HG03457 (cell line): ENCODE data around the gene RELN.
"Not testable (repeated sequence)": the region's sequence is repeated elsewhere in the genome, so short reads cannot be mapped to it uniquely, and the experiment has no call there.

Experiments used
- ATAC-seq: cut with Tn5 transposase; IDR thresholded peaks from one replicate; pipeline ENCODE4 v1.9.1; 2021; ENCODE audit warnings: moderate number of reproducible peaks; ENCODE audit not compliant: unreplicated experiment

Gene RELN

DNA sequence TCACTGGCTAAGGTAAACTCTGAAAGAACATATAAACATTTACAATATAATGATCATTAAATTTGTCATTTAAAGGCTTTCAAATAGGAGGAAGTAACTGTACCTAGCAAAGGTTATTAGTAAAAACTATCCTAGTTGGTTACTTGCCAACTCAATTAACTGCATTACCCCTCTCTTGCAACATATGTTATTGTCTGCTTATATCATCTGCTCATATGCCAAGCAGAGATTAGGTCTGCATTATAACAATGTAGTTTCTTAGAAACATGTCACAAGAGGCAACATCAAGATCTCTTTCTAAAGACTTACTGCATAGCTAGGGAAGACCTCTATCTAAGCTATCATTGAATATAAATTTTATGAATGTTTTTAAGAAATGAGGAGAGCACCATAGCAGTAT lies 132.5 kb downstream of the RELN start:
- no peak for ATAC-seq

GRCh38 chr7:103855671-103856070 lies 133.8 kb downstream of the RELN start:
- no peak for ATAC-seq

- no peak for ATAC-seq
These were observed 134.8 kb downstream of the RELN start for GRCh38 chr7:103854611-103855010.

DNA sequence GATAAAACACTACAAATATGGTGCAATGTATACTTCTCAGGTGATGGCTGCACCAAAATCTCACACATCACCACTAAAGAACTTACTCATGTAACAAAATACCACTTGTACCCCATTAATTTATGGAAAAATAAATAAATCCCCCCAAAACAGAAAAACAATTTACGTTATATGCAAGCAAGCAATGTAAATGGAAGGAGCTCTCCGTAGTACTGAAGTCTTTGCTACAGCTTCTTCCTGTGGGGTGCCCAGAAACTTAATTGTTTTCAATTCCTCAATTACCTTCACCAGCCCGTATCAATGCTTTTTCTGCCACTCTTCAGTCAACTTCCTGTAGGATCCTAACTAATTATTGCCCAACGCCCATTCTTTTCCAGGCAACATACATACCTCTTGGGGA lies 138.1 kb downstream of the RELN start:
- ATAC-seq = no peak

DNA sequence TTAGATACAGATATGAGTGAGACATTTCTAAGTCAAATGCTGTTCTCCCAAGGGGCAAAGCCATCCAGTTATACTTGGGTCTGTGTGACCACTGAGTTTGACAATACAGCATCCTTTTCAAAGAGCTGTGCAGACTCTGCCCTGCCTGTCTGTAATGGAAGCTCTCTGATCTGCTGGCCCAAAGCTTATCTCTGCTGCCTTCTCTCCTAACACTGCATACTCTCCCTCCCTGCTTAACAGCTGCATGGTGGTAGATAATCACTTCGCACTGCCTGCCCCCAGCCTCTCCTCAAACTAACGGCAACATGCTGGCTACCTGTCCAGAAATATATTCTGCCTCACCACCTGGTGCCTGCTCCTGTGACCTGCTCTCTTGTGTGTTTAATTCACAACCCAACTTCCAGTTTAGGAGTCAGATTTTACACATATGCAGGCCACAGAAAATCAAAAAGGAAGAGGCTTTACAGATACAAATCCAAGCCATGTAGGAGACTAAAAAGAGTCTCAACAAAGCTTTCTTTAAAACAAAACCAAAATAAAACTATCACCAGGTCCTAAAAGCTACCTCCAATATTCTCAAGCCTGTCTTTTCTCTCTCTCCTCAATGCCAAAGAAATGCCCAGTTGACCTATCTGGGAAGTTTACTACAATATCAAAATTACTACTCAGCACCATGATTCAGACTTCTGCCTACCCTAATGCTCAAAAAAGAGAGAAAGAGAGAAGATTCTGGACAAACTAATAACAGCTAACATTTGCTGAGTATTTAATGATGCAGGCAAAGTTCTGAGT lies 145.6 kb downstream of the RELN start:
- ATAC-seq = no peak

- no peak for ATAC-seq
These were observed 156.1 kb downstream of the RELN start for GRCh38 chr7:103833401-103833800.

DNA sequence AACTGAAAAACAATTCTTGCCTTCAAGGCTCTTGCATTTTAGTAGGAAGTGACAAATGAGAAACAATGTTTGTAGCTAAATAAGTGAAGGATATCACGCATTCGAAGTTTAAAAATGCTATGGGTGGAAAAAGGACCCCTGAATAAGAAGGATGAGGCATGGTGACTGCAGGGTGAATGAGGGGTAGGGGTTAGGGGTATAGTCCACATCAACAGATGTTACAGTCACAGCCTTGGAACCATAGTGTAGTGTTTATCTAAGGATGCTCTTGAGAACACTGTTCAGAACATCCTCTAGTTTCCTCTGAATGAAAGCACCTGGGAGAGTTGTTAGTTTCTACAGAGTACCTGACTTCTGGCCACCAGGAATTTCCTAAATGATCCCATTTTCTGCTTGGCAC lies 157.0 kb downstream of the RELN start:
- no peak for ATAC-seq

DNA sequence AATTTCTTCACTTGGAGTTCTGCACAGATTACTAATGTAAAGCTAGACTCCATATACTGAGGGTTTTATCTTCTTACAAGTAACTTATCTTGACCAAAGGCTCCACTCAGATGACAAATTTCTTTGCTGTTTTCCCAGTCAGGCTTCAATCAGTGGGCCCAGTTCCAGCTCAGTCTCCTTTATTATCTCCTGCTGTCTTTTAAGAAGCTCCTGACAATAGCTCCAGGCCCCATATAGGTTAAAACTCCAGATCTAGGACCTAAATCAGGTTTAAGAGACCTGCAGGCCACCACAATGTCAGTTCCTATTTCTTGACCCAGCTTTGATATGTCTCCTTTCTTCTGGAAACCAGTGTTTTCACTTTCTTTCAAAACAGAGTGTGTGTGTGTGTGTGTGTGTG lies 165.2 kb downstream of the RELN start:
- no peak for ATAC-seq

DNA sequence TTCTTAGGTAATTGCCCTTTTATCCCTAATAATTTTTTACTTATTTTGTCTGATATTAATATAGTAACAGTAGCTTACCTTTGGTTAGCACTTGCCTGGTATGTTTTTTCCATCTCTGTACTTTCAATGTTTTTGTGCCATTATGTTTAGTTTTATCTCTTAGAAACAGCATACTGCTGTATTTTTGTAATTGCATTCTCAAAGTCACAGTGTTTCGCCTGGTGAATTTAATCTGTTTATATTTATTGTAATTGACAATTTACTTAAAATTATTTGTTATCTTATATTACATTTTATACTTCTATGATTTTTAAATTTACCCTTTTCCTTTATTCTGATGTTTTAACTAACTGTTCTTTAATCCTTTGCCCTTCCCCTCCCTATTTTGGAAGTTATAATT lies 166.4 kb downstream of the RELN start:
- ATAC-seq = no peak

GRCh38 chr7:103821092-103821491 lies 168.4 kb downstream of the RELN start:
- no peak for ATAC-seq

GRCh38 chr7:103815972-103816371 lies 173.5 kb downstream of the RELN start:
- not testable (repeated sequence) for ATAC-seq

DNA sequence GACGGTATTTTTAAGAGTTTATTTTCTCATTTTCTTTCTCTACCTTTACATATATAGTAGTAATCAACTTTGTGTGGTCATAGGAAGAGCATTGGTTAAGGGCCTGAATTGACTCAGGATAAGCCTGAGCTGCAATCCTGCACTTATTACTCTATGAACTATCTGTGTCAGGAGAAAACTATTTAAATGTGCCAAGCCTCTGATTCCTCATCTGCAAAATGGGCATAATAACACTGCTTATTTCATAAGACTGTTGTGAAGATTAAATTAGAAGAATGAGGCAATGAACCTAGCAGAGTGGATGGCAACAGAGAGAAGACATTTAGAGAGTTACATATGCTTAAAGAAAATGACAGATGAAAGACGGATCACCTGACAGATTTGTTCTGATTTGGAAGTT lies 175.5 kb downstream of the RELN start:
- no peak for ATAC-seq

DNA sequence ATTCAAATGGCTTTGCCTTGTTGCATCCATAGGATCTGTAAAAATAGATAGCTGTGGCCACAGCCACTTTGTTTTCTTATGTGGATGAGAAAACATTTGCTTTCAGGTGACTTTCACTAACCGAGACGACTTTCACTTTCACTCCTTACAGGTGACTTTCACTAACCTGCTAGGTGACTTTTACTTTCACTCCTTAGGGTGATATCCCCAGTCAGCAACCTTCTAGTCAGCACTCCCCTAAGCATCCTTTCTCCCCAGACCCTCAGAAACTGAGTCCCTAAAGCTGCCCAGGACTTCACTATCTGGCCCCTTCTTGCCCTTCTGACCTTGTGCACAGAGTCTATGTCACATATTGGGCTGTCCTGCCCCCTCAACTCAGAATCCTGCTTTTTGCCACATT lies 177.5 kb downstream of the RELN start:
- no peak for ATAC-seq

DNA sequence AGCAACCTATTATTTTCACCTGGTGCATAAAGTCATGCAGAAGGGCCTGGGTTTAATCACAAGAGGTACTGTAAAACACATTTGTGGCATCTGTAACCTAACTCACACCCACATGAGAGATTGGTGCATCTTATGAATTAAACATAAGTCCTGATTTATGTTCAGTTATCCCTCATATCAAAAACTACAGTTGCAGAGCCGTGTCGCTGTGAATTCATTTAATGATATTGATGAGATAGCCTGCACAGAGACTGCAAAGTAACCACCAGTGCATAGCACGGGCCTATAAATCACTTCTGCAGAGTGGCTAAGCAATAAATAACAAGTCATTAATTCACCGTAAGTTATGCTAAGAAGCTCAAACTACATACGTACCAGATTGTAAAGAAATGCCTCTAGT lies 178.2 kb downstream of the RELN start:
- no peak for ATAC-seq

GRCh38 chr7:103810112-103810744 lies 179.2 kb downstream of the RELN start:
- ATAC-seq = no peak

DNA sequence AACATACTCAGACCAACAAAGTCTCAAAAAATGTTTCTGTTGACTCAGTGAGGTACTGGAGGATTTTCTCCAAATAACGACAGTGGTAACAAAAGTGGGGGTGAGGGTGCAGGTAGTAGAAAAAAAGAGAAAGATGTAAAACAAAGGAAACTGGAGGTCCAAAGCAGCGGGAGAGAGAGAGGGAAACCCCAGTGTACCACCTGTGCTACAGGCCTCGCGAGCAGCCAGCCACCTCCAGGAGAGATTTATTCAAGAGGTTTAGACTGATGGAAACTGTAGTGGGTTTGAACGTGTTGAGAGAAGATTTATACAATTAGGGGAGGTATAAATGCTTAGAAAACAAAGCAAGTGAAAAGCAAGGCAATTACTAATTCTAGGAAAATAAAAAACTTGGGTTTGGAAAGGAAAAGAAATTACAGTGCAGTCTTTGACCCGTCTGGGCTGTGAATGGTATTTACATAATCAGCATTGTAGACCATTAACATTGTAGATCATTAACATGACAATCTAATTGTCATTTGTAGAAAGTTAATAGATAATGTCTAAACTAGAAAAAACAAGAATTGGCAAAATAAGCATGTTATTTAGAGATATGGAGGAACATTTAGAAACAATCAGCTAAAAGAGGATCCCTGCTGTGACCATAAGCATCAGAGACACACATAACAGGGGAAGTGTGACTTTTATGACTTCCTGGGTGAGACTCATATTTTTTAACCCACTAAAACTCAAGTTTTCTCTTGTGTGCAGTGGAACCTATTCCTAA lies 180.0 kb downstream of the RELN start:
- no peak for ATAC-seq

- ATAC-seq = no peak
These were observed 184.1 kb downstream of the RELN start for GRCh38 chr7:103805346-103805745.

GRCh38 chr7:103803631-103804030 lies 185.8 kb downstream of the RELN start:
- no peak for ATAC-seq

DNA sequence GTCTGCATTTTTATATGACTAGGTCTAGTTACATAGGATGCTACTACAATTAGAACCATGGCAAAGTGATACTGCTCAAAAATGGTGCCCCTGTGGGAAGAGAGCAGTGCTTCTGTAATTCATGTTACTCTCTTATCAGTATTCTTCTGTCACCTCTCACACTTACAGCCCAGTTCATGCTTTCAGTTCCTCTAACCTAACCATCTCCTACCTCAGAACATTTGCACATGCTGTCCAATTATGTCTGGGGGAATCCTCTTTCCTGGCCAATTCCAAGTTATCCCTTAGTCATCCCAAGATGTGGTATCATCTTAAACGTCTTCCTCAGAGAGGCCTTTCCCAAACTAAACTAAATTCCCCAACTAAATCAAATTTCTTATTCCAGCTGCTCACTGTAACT lies 190.2 kb downstream of the RELN start:
- ATAC-seq = no peak

- ATAC-seq = no peak
These were observed 191.7 kb downstream of the RELN start for GRCh38 chr7:103797647-103798307.

- ATAC-seq = no peak
These were observed 193.0 kb downstream of the RELN start for GRCh38 chr7:103796327-103796962.
